Astrocyte of the spinal cord (primary cell): ENCODE measurements around the gene ANKRD17.
"Not testable (repeated sequence)": the region's sequence is repeated elsewhere in the genome, so short reads cannot be mapped to it uniquely, and the experiment has no call there.

Source experiments
- DNase-seq: peaks from one replicate; pipeline ENCODE4 v3.0.0; 2011; ENCODE audit warnings: low read depth, low spot score
- H3K4me3 ChIP-seq: 2 replicates; pipeline ENCODE4 v1.5.1; 2011; ENCODE audit warnings: low read depth, mild to moderate bottlenecking, low read length, moderate library complexity
- CTCF ChIP-seq: IDR thresholded peaks from 2 replicates; pipeline ENCODE4 v1.5.1; 2012; ENCODE audit warnings: low read depth, mild to moderate bottlenecking, low read length, inconsistent platforms
- in situ Hi-C: cut with HindIII; loops from 2 replicates; pipeline ENCODE4 v1.10.0; 2017; ENCODE audit warnings: low sequenced_read_pairs

Gene ANKRD17

GRCh38 chr4:73208376-73208775, 50.2 kb downstream of the ANKRD17 start:
- no peak overlapping the region for H3K4me3 ChIP-seq
- in situ Hi-C loops = no loop called here
- TF ChIP-seq CTCF = no peak
- DNase-seq = peak; percentile 56

- DNase-seq = no peak
- in situ Hi-C loops = no loop called here
- no peak for TF ChIP-seq CTCF
- no peak overlapping the region for H3K4me3 ChIP-seq
These were observed 52.4 kb downstream of the ANKRD17 start for GRCh38 chr4:73206236-73206635.

GRCh38 chr4:73205482-73205881, 53.1 kb downstream of the ANKRD17 start:
- no peak for TF ChIP-seq CTCF
- in situ Hi-C loops = no loop called here
- no peak overlapping the region for H3K4me3 ChIP-seq
- no peak for DNase-seq

- in situ Hi-C loops, DNase-seq, H3K4me3 ChIP-seq: not testable (repeated sequence)
These were observed 54.6 kb downstream of the ANKRD17 start for GRCh38 chr4:73203976-73204375.

GRCh38 chr4:73197220-73197619, 61.4 kb downstream of the ANKRD17 start:
- in situ Hi-C loops = no loop called here
- no peak for TF ChIP-seq CTCF
- H3K4me3 ChIP-seq = no peak overlapping the region
- no peak for DNase-seq

GRCh38 chr4:73194064-73194463, 64.5 kb downstream of the ANKRD17 start:
- no peak for TF ChIP-seq CTCF
- no peak for DNase-seq
- in situ Hi-C loops = no loop called here
- no peak overlapping the region for H3K4me3 ChIP-seq

GRCh38 chr4:73193659-73194058, 64.9 kb downstream of the ANKRD17 start:
- in situ Hi-C loops = no loop called here
- H3K4me3 ChIP-seq = no peak overlapping the region
- no peak for DNase-seq
- TF ChIP-seq CTCF = no peak
